ENCODE data around the gene CHPT1. TPM values are rescaled to one million over a fixed set of nuclear protein-coding genes. Genes with fewer than 3 reads are reported as not detected.
A peak's percentile ranks its signal among the peaks of the same experiment; 100 is the strongest.

CHPT1 gene
- total RNA-seq, result 10 to 100 TPM; 15.2 to 15.8 TPM

GRCh38 chr12:101697197-101697929, at the start of gene CHPT1:
Gene CHPT1, plus strand, starts transcription at chr12:101697640. Its CDS starts 222 bp downstream, at chr12:101697862.
- H3K4me1 Mint-ChIP-seq (ENCODE audit: low read depth), result peaks cover 32% of the 10 kb centered on the region
- peak within 1 kb of the TSS; percentile 83 for H3K27ac Mint-ChIP-seq
- H3K36me3 Mint-ChIP-seq (ENCODE audit: low read depth), result no peaks in the 10 kb centered on the region
- H3K4me3 Mint-ChIP-seq, result peak within 1 kb of the TSS; percentile 86
- no peaks in the 10 kb centered on the region for H3K9me3 Mint-ChIP-seq
- ATAC-seq, result peak; percentile 72
- H3K27me3 Mint-ChIP-seq, result no peaks in the 10 kb centered on the region
- intact Hi-C loops (cut with micrococcal nuclease), result no loop called here
- ChIA-PET POLR2A (no interaction called here), CTCF (no interaction called here)
- no peak for TF ChIP-seq CTCF (IDR thresholded peaks at IDR 0.05)
- peak; percentile 60 for DNase-seq

- Mint-ChIP-seq H3K27me3 (peaks cover 15% of the 10 kb centered on the region), H3K4me3 (no peak overlapping the region), H3K27ac (no peak overlapping the region), H3K4me1 (ENCODE audit: low read depth) (peaks cover 4% of the 10 kb centered on the region), H3K36me3 (ENCODE audit: low read depth) (no peaks in the 10 kb centered on the region), H3K9me3 (no peaks in the 10 kb centered on the region)
- ChIA-PET CTCF (interaction anchor here (0.8 kb wide), 1 partner anchor 18 kb away, joined by 3 read pairs; no protein-coding TSS in a partner anchor), POLR2A (interaction anchor here (0.6 kb wide), 1 partner anchor 44 kb away, joined by 3 read pairs; no protein-coding TSS in a partner anchor)
- no peak for ATAC-seq
- intact Hi-C loops (cut with micrococcal nuclease), result no loop called here
- no peak for TF ChIP-seq CTCF (IDR thresholded peaks at IDR 0.05)
- DNase-seq, result no peak
Observed at GRCh38 chr12:101647711-101648110, 49.7 kb upstream of the CHPT1 start.

GRCh38 chr12:101648195-101648594, 49.2 kb upstream of the CHPT1 start:
- Mint-ChIP-seq H3K9me3 (no peaks in the 10 kb centered on the region), H3K27ac (no peak overlapping the region), H3K4me1 (ENCODE audit: low read depth) (peaks cover 4% of the 10 kb centered on the region), H3K4me3 (no peak overlapping the region), H3K36me3 (ENCODE audit: low read depth) (no peaks in the 10 kb centered on the region), H3K27me3 (peaks cover 14% of the 10 kb centered on the region)
- no peak for TF ChIP-seq CTCF (IDR thresholded peaks at IDR 0.05)
- ChIA-PET CTCF (no interaction called here), POLR2A (interaction anchor here (0.6 kb wide), 1 partner anchor 44 kb away, joined by 3 read pairs; no protein-coding TSS in a partner anchor)
- DNase-seq, result no peak
- peak; percentile 74 for ATAC-seq
- intact Hi-C loops (cut with micrococcal nuclease), result no loop called here

- Mint-ChIP-seq H3K27ac (no peak overlapping the region), H3K36me3 (ENCODE audit: low read depth) (no peaks in the 10 kb centered on the region), H3K9me3 (no peaks in the 10 kb centered on the region), H3K4me1 (ENCODE audit: low read depth) (peaks cover 4% of the 10 kb centered on the region), H3K27me3 (peaks cover 17% of the 10 kb centered on the region), H3K4me3 (no peak overlapping the region)
- intact Hi-C loops (cut with micrococcal nuclease), result no loop called here
- DNase-seq, result no peak
- CTCF ChIA-PET, result no interaction called here
- TF ChIP-seq CTCF (IDR thresholded peaks at IDR 0.05), result no peak
- no peak for ATAC-seq
- POLR2A ChIA-PET, result no interaction called here
Observed at GRCh38 chr12:101650346-101651117, 46.9 kb upstream of the CHPT1 start.

GRCh38 chr12:101653030-101653429, 44.4 kb upstream of the CHPT1 start:
- ChIA-PET POLR2A (no interaction called here), CTCF (no interaction called here)
- peaks cover 15% of the 10 kb centered on the region for H3K27me3 Mint-ChIP-seq
- peaks cover under 1% of the 10 kb centered on the region for H3K4me1 Mint-ChIP-seq (ENCODE audit: low read depth)
- no peak for TF ChIP-seq CTCF (IDR thresholded peaks at IDR 0.05)
- no peaks in the 10 kb centered on the region for H3K9me3 Mint-ChIP-seq
- DNase-seq (no peak), ATAC-seq (no peak)
- H3K36me3 Mint-ChIP-seq (ENCODE audit: low read depth), result no peaks in the 10 kb centered on the region
- intact Hi-C loops (cut with micrococcal nuclease), result no loop called here
- no peak overlapping the region for H3K4me3 Mint-ChIP-seq
- no peak overlapping the region for H3K27ac Mint-ChIP-seq

Measured in activated CD8-positive, alpha-beta T cell treated with anti-CD3 and anti-CD28 coated beads for 36 hours (primary cell).